Ishikawa (cell line): ENCODE measurements around the gene FOXP1.

Experiments
- CEBPB ChIP-seq: IDR thresholded peaks from 2 replicates; pipeline ENCODE4 v1.6.1; 2012
- EGR1 ChIP-seq: IDR thresholded peaks from 2 replicates; pipeline ENCODE4 v1.6.1; 2012
- EP300 ChIP-seq: IDR thresholded peaks from 2 replicates; pipeline ENCODE4 v1.6.1; 2012; ENCODE audit warnings: borderline replicate concordance
- FOXM1 ChIP-seq: IDR thresholded peaks from 2 replicates; pipeline ENCODE4 v1.6.1; 2012; ENCODE audit warnings: low read depth, borderline replicate concordance
- NFIC ChIP-seq: IDR thresholded peaks from 2 replicates; pipeline ENCODE4 v1.6.1; 2012
- RAD21 ChIP-seq: IDR thresholded peaks from 2 replicates; pipeline ENCODE4 v1.6.1; 2012; ENCODE audit warnings: low read depth
- TAF1 ChIP-seq: IDR thresholded peaks from 2 replicates; pipeline ENCODE4 v1.6.1; 2012; ENCODE audit warnings: low read depth, mild to moderate bottlenecking
- TCF12 ChIP-seq: IDR thresholded peaks from 2 replicates; pipeline ENCODE4 v1.6.1; 2012; ENCODE audit warnings: low read depth
- TEAD4 ChIP-seq: IDR thresholded peaks from 2 replicates; pipeline ENCODE4 v1.6.1; 2012
- YY1 ChIP-seq: IDR thresholded peaks from 2 replicates; pipeline ENCODE4 v1.6.1; 2012; ENCODE audit warnings: low read depth
- ZBTB7A ChIP-seq: IDR thresholded peaks from 2 replicates; pipeline ENCODE4 v1.6.1; 2012; ENCODE audit warnings: low read depth
- TF ChIP-seq, protein P1 (sequence below): IDR thresholded peaks from 2 replicates; pipeline ENCODE4 v1.6.1; 2012
- TF ChIP-seq, protein P2 (sequence below): IDR thresholded peaks from 2 replicates; pipeline ENCODE4 v1.6.1; 2012
- TF ChIP-seq, protein P3 (sequence below): IDR thresholded peaks from 2 replicates; pipeline ENCODE4 v1.6.1; 2012; ENCODE audit warnings: low read depth, mild to moderate bottlenecking

DNA sequence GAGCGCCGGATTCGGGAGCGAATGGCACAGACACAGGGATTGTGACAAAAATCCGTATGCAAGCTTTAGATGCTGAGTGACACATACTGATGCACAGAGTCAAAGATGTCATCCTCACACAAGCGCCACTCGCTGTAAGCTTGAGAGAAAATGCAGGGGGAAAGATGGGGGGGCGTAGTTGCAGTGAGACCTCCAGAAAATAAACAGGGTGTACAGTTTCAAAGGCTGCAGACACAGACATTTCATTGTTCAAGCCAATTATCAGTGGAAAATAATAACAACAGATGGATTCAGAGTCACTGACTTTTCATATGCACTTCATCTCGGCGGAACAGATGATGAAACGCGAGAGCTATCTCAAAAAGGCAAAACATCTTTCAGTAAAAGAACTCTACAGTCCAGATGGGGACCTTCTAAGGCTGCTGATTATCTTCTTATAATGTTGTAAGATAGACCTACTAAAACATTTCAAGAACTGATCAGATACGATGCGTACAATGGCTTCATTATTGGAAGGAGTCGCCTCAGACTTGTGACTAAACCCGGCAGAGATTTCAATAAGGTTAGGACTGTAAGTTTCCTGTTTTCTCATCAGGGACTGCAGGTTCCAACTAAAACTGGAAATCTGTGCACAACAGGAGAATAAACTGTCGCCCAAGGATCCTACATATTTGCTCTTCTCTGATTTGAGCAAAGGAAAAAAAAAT, 275.4 kb downstream of the FOXP1 start:
- TF ChIP-seq, protein P1, sequence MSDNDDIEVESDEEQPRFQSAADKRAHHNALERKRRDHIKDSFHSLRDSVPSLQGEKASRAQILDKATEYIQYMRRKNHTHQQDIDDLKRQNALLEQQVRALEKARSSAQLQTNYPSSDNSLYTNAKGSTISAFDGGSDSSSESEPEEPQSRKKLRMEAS: no peak
- TF ChIP-seq TAF1 (no peak), EP300 (no peak), FOXM1 (no peak), RAD21 (no peak), NFIC (no peak), ZBTB7A (no peak), TCF12 (no peak), CEBPB (no peak), YY1 (no peak), EGR1 (no peak), TEAD4 (no peak)
- TF ChIP-seq, protein P2, sequence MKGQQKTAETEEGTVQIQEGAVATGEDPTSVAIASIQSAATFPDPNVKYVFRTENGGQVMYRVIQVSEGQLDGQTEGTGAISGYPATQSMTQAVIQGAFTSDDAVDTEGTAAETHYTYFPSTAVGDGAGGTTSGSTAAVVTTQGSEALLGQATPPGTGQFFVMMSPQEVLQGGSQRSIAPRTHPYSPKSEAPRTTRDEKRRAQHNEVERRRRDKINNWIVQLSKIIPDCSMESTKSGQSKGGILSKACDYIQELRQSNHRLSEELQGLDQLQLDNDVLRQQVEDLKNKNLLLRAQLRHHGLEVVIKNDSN: no peak
- TF ChIP-seq, protein P3, sequence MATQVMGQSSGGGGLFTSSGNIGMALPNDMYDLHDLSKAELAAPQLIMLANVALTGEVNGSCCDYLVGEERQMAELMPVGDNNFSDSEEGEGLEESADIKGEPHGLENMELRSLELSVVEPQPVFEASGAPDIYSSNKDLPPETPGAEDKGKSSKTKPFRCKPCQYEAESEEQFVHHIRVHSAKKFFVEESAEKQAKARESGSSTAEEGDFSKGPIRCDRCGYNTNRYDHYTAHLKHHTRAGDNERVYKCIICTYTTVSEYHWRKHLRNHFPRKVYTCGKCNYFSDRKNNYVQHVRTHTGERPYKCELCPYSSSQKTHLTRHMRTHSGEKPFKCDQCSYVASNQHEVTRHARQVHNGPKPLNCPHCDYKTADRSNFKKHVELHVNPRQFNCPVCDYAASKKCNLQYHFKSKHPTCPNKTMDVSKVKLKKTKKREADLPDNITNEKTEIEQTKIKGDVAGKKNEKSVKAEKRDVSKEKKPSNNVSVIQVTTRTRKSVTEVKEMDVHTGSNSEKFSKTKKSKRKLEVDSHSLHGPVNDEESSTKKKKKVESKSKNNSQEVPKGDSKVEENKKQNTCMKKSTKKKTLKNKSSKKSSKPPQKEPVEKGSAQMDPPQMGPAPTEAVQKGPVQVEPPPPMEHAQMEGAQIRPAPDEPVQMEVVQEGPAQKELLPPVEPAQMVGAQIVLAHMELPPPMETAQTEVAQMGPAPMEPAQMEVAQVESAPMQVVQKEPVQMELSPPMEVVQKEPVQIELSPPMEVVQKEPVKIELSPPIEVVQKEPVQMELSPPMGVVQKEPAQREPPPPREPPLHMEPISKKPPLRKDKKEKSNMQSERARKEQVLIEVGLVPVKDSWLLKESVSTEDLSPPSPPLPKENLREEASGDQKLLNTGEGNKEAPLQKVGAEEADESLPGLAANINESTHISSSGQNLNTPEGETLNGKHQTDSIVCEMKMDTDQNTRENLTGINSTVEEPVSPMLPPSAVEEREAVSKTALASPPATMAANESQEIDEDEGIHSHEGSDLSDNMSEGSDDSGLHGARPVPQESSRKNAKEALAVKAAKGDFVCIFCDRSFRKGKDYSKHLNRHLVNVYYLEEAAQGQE: no peak
